Measurements from ENCODE around the gene RPIA. TPM values are rescaled to one million over a fixed set of nuclear protein-coding genes. Genes with fewer than 3 reads are reported as not detected.

The RPIA gene
- total RNA-seq, 1 experiment from 2014 or later, result 10.7 TPM

DNA sequence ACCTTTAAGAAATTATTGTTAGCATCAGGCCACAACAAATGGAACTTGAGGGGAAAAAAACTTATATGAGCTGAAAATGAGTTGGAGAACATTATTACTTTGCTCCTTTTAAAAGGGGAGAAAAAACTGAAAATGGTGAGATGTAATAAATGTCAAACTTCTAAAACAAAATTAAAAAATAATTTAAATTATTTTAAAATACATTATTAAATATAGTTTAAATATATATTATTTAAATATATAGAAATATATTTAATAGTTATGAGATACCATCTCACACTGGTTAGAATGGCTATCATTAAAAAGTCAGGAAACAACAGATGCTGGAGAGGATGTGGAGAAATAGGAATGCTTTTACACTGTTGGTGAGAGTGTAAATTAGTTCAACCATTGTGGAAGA, 28.9 kb downstream of the RPIA start:
- Histone ChIP-seq H2AFZ (ENCODE audit: low read length) (no peak overlapping the region), H3K27me3 (ENCODE audit: low read length) (no peaks in the 10 kb centered on the region), H3K9me3 (ENCODE audit: low read length) (0 out of 2 replicates have a peak, but pooled peaks cover 7% of the 10 kb centered on the region), H3K4me3 (ENCODE audit: low read length) (no peak overlapping the region), H3F3A (ENCODE audit: low read length, unreplicated experiment) (no peaks in the 10 kb centered on the region), H4K20me1 (ENCODE audit: low read length) (no peaks in the 10 kb centered on the region), H3K4me2 (ENCODE audit: low read length) (no peak overlapping the region), H3K4me1 (ENCODE audit: insufficient read depth, low read length) (no peaks in the 10 kb centered on the region), H3K36me3 (ENCODE audit: low read depth, low read length) (peaks cover 18% of the 10 kb centered on the region; the same call in 1 of the 2 replicates), H3K9ac (ENCODE audit: low read length) (no peak overlapping the region), H3K9me2 (replicated peaks; ENCODE audit: low read length) (no peaks in the 10 kb centered on the region), H3K79me2 (ENCODE audit: low read length) (no peaks in the 10 kb centered on the region), H3K27ac (ENCODE audit: low read length) (no peak overlapping the region)
- BruUV-seq (replicated peaks), result no TSS peak
- ATAC-seq (no peak), DNase-seq (no peak)
- TF ChIP-seq EZH2phosphoT487 (IDR thresholded peaks at IDR 0.05; ENCODE audit: borderline replicate concordance, low read length), result no peak
- no peak for TF ChIP-seq EZH2 (IDR thresholded peaks at IDR 0.05; ENCODE audit: low read length, unreplicated experiment)
- TF ChIP-seq, protein P1, sequence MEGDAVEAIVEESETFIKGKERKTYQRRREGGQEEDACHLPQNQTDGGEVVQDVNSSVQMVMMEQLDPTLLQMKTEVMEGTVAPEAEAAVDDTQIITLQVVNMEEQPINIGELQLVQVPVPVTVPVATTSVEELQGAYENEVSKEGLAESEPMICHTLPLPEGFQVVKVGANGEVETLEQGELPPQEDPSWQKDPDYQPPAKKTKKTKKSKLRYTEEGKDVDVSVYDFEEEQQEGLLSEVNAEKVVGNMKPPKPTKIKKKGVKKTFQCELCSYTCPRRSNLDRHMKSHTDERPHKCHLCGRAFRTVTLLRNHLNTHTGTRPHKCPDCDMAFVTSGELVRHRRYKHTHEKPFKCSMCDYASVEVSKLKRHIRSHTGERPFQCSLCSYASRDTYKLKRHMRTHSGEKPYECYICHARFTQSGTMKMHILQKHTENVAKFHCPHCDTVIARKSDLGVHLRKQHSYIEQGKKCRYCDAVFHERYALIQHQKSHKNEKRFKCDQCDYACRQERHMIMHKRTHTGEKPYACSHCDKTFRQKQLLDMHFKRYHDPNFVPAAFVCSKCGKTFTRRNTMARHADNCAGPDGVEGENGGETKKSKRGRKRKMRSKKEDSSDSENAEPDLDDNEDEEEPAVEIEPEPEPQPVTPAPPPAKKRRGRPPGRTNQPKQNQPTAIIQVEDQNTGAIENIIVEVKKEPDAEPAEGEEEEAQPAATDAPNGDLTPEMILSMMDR (conservative IDR thresholded peaks at IDR 0.05; ENCODE audit: low read depth, low read length), result no peak
- intact Hi-C loops (cut with micrococcal nuclease), result no loop called here
- CTCF ChIA-PET, result no interaction called here
- POLR2A ChIA-PET (ENCODE audit: unreplicated experiment), result no interaction called here

DNA sequence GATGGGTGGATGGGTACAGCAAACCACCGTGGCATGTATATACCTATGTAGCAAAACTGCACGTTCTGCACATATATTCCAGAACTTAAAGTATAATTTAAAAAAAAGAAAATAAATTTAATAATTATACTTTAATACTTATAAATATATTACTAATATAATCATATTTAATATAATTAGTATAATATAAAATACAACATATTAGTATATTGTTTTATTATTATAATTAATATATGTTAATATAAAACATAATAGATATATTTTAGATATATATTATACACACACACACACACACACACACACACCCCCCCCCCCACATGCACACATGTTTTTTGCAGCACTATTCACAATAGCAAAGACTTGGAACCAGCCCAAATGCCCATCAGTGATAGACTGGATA, 29.8 kb downstream of the RPIA start:
- CTCF ChIA-PET, result no interaction called here
- ATAC-seq (no peak), DNase-seq (no peak)
- BruUV-seq (replicated peaks), result no TSS peak
- no peaks in the 10 kb centered on the region for H3F3A ChIP-seq (ENCODE audit: low read length, unreplicated experiment)
- no peaks in the 10 kb centered on the region for H4K20me1 ChIP-seq (ENCODE audit: low read length)
- no peaks in the 10 kb centered on the region for H3K9me2 ChIP-seq (replicated peaks; ENCODE audit: low read length)
- no peak overlapping the region for H3K4me3 ChIP-seq (ENCODE audit: low read length)
- no peak overlapping the region for H3K27ac ChIP-seq (ENCODE audit: low read length)
- H3K79me2 ChIP-seq (ENCODE audit: low read length), result no peaks in the 10 kb centered on the region
- H3K9ac ChIP-seq (ENCODE audit: low read length), result no peak overlapping the region
- H3K9me3 ChIP-seq (ENCODE audit: low read length), result 0 out of 2 replicates have a peak, but pooled peaks cover 7% of the 10 kb centered on the region
- no peak for TF ChIP-seq EZH2phosphoT487 (IDR thresholded peaks at IDR 0.05; ENCODE audit: borderline replicate concordance, low read length)
- TF ChIP-seq, protein P1 (conservative IDR thresholded peaks at IDR 0.05; ENCODE audit: low read depth, low read length), result no peak
- TF ChIP-seq EZH2 (IDR thresholded peaks at IDR 0.05; ENCODE audit: low read length, unreplicated experiment), result no peak
- no peaks in the 10 kb centered on the region for H3K27me3 ChIP-seq (ENCODE audit: low read length)
- no peak overlapping the region for H3K4me2 ChIP-seq (ENCODE audit: low read length)
- POLR2A ChIA-PET (ENCODE audit: unreplicated experiment), result no interaction called here
- H3K4me1 ChIP-seq (ENCODE audit: insufficient read depth, low read length), result no peaks in the 10 kb centered on the region
- intact Hi-C loops (cut with micrococcal nuclease), result no loop called here
- H2AFZ ChIP-seq (ENCODE audit: low read length), result no peak overlapping the region
- H3K36me3 ChIP-seq (ENCODE audit: low read depth, low read length), result peaks cover 18% of the 10 kb centered on the region; the same call in 1 of the 2 replicates

DNA sequence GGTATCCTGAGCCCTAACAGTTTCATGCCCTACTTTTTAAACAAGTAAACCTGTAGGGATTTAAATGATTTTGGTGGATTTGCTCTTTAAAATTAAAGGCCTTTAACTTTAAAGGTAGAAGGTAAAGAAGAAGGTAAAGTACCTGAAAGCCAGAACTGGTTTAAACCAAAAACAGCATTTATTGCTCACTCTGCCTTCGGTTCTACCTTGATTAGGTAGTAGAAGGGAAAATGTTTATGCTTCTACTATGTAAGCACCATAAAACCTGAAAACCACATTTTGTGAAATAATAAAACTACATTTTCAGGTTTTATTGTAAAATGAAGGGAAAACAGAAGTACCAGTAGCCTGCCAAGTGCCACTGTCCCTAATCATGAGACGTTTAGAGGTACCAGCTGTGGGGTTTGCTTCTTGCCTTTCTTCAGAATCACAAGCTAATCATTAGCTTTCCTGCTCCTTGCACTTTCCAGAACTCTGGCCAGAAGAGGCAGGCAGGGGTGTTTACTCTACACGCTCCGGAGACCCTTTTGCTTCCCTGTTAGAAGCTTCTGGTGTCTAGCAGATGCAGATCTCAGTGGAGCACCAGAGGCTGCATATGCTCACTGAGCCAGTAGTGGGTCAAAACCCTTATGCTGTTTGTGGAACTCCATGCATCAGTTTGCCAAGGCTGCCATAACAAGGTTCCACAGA, 33.3 kb downstream of the RPIA start:
- no peak for TF ChIP-seq EZH2phosphoT487 (IDR thresholded peaks at IDR 0.05; ENCODE audit: borderline replicate concordance, low read length)
- TF ChIP-seq, protein P1 (conservative IDR thresholded peaks at IDR 0.05; ENCODE audit: low read depth, low read length), result no peak
- no peak for TF ChIP-seq EZH2 (IDR thresholded peaks at IDR 0.05; ENCODE audit: low read length, unreplicated experiment)
- BruUV-seq (replicated peaks), result no TSS peak
- Histone ChIP-seq H3K36me3 (ENCODE audit: low read depth, low read length) (no peaks in the 10 kb centered on the region), H3K9me2 (replicated peaks; ENCODE audit: low read length) (no peaks in the 10 kb centered on the region), H3F3A (ENCODE audit: low read length, unreplicated experiment) (no peaks in the 10 kb centered on the region), H3K27ac (ENCODE audit: low read length) (no peak overlapping the region), H3K27me3 (ENCODE audit: low read length) (no peaks in the 10 kb centered on the region), H2AFZ (ENCODE audit: low read length) (no peak overlapping the region), H3K9me3 (ENCODE audit: low read length) (no peaks in the 10 kb centered on the region), H3K79me2 (ENCODE audit: low read length) (no peaks in the 10 kb centered on the region), H4K20me1 (ENCODE audit: low read length) (no peaks in the 10 kb centered on the region), H3K4me2 (ENCODE audit: low read length) (no peak overlapping the region), H3K4me3 (ENCODE audit: low read length) (no peak overlapping the region), H3K4me1 (ENCODE audit: insufficient read depth, low read length) (no peaks in the 10 kb centered on the region), H3K9ac (ENCODE audit: low read length) (no peak overlapping the region)
- DNase-seq (no peak), ATAC-seq (no peak)
- intact Hi-C loops (cut with micrococcal nuclease), result no loop called here
- ChIA-PET CTCF (no interaction called here), POLR2A (ENCODE audit: unreplicated experiment) (no interaction called here)

Measured in PC-3 (cell line).